SJSA1 (cell line): ENCODE data around the gene TMEM109. TPM values are rescaled to one million over a fixed set of nuclear protein-coding genes. Genes with fewer than 3 reads are reported as not detected.
"Not testable (repeated sequence)": the region's sequence is repeated elsewhere in the genome, so short reads cannot be mapped to it uniquely, and the experiment has no call there.

Experiments used
- DNase-seq, 2 experiments: peaks; one replicate each; pipeline ENCODE4 v3.0.0-alpha.2; 2015 to 2020; ENCODE audit warnings: low spot score in 2 of 2, low read depth in 1 of 2
- H3K27ac ChIP-seq: fragments of 250-450 bp; sonication (Bioruptor Pico); 2 replicates; pipeline ENCODE4 v1.5.1; 2020; ENCODE audit warnings: mild to moderate bottlenecking, moderate library complexity
- H3K27me3 ChIP-seq: fragments of 250-450 bp; sonication (Bioruptor Pico); replicated peaks from 2 replicates; pipeline ENCODE4 v1.5.1; 2020; ENCODE audit warnings: mild to moderate bottlenecking, moderate library complexity
- H3K36me3 ChIP-seq: fragments of 250-450 bp; sonication (Bioruptor Pico); 2 replicates; pipeline ENCODE4 v1.5.1; 2020; ENCODE audit warnings: mild to moderate bottlenecking
- H3K4me1 ChIP-seq: fragments of 250-450 bp; sonication (Bioruptor Pico); replicated peaks from 2 replicates; pipeline ENCODE4 v1.6.1; 2021; ENCODE audit warnings: mild to moderate bottlenecking
- H3K4me3 ChIP-seq: fragments of 250-450 bp; sonication (Bioruptor Pico); 2 replicates; pipeline ENCODE4 v1.5.1; 2020; ENCODE audit warnings: mild to moderate bottlenecking
- H3K9me3 ChIP-seq: fragments of 250-450 bp; sonication (Bioruptor Pico); replicated peaks from 2 replicates; pipeline ENCODE4 v1.5.1; 2020; ENCODE audit warnings: mild to moderate bottlenecking
- total RNA-seq: library from RNA; depleted of rRNA; stranded (reverse); fragments of >200 nt; shearing (Covaris generic); gene quantifications from 2 replicates; pipeline ENCODE4 v1.2.3, GENCODE V29; 2014

TMEM109 gene
- total RNA-seq, 1 experiment from 2014 or later, result 136 TPM

GRCh38 chr11:60891103-60891741 lies 22.7 kb upstream of the TMEM109 start:
- no peaks in the 10 kb centered on the region for H3K27me3 ChIP-seq
- H3K27ac ChIP-seq, result no peak overlapping the region
- H3K4me3 ChIP-seq, result no peak overlapping the region
- H3K36me3 ChIP-seq, result peaks cover 52% of the 10 kb centered on the region
- no peak for DNase-seq
- no peaks in the 10 kb centered on the region for H3K4me1 ChIP-seq
- H3K9me3 ChIP-seq, result no peaks in the 10 kb centered on the region

DNA sequence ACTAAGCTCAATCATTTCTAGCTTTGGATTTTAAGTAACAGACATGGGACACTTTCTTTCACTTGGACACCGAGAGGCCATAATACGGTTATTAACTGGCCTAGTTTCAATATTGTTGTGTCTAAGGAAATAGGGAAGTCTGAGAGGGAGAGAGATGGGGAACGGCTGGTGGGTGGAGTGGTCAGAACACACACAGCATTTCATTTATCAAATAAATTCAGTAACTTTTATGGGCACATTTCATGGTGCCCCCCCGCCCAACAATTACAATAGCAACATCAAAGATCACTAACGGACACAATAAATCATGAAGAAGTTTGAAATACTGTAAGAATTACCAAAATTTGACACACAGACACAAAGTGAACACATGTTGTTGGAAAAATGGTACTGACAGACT lies 18.3 kb upstream of the TMEM109 start:
- Histone ChIP-seq H3K36me3 (peaks cover 97% of the 10 kb centered on the region), H3K4me3 (no peak overlapping the region), H3K27me3 (no peaks in the 10 kb centered on the region), H3K27ac (no peak overlapping the region), H3K4me1 (no peaks in the 10 kb centered on the region), H3K9me3 (no peaks in the 10 kb centered on the region)
- DNase-seq, result no peak

GRCh38 chr11:60897496-60897895 lies 16.5 kb upstream of the TMEM109 start:
- no peak overlapping the region for H3K4me3 ChIP-seq
- H3K36me3 ChIP-seq, result peaks cover 98% of the 10 kb centered on the region
- H3K27me3 ChIP-seq, result no peaks in the 10 kb centered on the region
- no peaks in the 10 kb centered on the region for H3K4me1 ChIP-seq
- DNase-seq, result no peak
- no peaks in the 10 kb centered on the region for H3K9me3 ChIP-seq
- no peak overlapping the region for H3K27ac ChIP-seq

DNA sequence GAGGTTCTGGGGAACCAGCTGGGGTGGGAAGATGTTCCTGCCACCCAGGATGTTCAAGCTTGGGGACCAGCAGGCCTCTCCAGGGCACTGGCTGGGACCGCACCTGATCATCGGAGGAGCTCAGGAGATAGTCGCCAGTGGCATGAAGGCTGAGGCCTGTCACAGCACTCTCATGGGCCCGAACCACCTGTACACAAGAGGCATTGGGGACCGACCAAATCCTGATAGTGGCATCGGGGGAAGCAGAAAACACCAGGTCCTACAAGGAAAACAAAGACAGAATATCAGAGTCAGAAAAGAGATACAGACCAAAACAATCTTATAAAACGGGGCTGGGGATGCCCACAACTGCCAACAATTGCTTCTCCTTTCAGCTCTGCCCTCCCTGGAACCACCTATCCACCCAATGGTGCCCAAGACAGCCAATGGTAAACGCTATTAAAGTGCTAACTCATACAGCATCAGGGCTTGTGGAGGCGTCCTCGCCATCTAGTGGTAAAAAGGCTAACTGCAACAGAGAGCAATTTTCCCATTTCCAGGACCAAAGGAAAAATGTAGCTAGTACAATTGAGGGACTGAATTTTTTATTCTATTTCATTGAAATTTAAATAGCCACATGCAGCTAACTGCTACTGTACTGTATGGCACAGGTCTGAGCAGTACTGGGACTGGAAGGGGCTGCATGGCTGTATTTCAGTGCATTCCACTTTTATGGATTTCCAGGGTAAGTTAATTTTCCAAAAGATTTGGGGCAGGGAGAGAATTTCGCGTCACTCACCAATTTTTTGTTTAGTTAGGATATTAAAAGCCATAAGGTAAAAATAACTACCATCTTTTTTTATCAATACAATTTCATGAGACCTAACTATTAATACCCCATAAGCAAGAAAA lies 14.7 kb upstream of the TMEM109 start:
- peaks cover 94% of the 10 kb centered on the region for H3K36me3 ChIP-seq
- peak in 1 of 2 experiments; percentile 67 for DNase-seq

GRCh38 chr11:60899977-60900376 lies 14.0 kb upstream of the TMEM109 start:
- peaks cover 3% of the 10 kb centered on the region for H3K4me1 ChIP-seq
- no peak for DNase-seq
- H3K27ac ChIP-seq, result no peak overlapping the region
- H3K9me3 ChIP-seq, result no peaks in the 10 kb centered on the region
- peaks cover 93% of the 10 kb centered on the region for H3K36me3 ChIP-seq
- no peak overlapping the region for H3K4me3 ChIP-seq
- H3K27me3 ChIP-seq, result no peaks in the 10 kb centered on the region

More for the DNA sequence above, 14.7 kb upstream of the TMEM109 start:
- Histone ChIP-seq H3K4me3 (no peak overlapping the region), H3K9me3 (no peaks in the 10 kb centered on the region), H3K27ac (no peak overlapping the region), H3K4me1 (no peaks in the 10 kb centered on the region), H3K27me3 (no peaks in the 10 kb centered on the region)

DNA sequence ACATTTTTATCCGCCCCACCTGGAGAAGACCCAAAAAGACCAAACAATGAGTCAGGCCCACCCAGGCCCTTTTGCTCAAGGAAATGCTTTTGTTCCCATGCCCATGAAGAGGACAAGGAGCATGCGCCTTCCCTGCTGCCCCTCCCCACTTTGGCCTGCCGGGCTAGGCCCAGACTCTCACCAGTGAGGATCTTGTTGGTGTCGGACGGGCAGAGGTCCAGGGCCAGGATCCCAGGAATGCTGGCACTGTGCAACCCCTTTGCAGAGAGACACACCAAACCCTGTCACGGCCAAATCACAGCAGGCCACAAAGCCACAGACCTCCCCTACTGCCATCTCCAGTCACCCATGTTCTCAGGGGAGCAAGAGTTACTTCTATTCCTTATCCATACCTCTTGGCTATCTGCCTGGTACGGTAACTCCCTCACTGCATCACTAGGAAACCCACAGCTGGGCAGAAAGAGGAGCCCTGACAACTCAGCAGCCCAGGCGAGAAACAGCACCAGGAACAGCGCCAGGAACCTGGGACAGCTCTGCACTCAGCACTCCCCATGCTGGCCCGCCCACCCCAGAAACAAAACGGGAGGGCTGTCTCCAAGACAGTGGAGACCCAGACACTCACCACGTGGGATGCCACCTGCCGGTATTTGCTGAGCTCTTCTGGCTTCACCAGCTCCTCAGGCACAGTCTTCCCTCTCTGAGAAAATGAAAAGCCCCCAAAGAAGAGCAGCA lies 13.1 kb upstream of the TMEM109 start:
- no peak overlapping the region for H3K27ac ChIP-seq
- H3K4me1 ChIP-seq, result peaks cover 8% of the 10 kb centered on the region
- H3K9me3 ChIP-seq, result no peaks in the 10 kb centered on the region
- no peak overlapping the region for H3K4me3 ChIP-seq
- H3K36me3 ChIP-seq, result peaks cover 85% of the 10 kb centered on the region
- H3K27me3 ChIP-seq, result no peaks in the 10 kb centered on the region
- no peak for DNase-seq

GRCh38 chr11:60902625-60903024 lies 11.3 kb upstream of the TMEM109 start:
- no peak for DNase-seq
- H3K9me3 ChIP-seq, result no peaks in the 10 kb centered on the region
- H3K4me1 ChIP-seq, result peaks cover 8% of the 10 kb centered on the region
- H3K36me3 ChIP-seq, result peaks cover 70% of the 10 kb centered on the region
- H3K4me3 ChIP-seq, result no peak overlapping the region
- H3K27ac ChIP-seq, result no peak overlapping the region
- H3K27me3 ChIP-seq, result no peaks in the 10 kb centered on the region

GRCh38 chr11:60905047-60905446 lies 8.9 kb upstream of the TMEM109 start:
- H3K27ac ChIP-seq, result no peak overlapping the region
- peaks cover 46% of the 10 kb centered on the region for H3K36me3 ChIP-seq
- H3K27me3 ChIP-seq, result no peaks in the 10 kb centered on the region
- H3K4me1 ChIP-seq, result peaks cover 8% of the 10 kb centered on the region
- H3K9me3 ChIP-seq, result no peaks in the 10 kb centered on the region
- DNase-seq, result peak in 1 of 2 experiments; percentile 15
- H3K4me3 ChIP-seq, result peak overlapping the region; percentile 84

DNA sequence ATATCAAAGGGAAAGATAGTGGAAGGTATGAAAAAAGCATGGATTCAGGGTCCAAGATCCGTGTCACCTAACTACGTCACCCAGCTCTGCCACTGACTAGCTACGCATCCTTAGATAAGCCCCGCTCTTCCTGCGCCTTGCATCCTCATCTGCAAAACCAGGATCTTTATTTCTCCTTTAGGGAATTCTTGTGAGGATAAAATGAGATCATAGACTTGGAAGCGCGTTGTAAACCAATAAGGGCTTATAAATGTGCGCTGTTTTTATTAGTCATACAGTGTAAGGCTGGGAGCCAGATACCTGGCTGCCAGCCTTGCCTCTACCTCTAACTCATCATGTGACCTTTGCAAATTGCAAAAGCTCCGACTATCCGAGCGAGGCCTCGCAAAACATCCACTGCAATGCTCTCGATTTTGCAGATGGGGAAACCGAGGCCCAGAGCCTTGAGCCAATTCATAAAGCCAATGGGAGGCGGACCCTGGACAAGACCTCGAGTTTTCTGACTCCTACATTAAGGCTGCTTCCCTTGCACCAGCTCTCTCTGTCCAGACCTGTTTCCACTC lies 8.3 kb upstream of the TMEM109 start:
- Histone ChIP-seq H3K9me3 (no peaks in the 10 kb centered on the region), H3K27me3 (no peaks in the 10 kb centered on the region), H3K4me1 (peaks cover 8% of the 10 kb centered on the region), H3K36me3 (peaks cover 40% of the 10 kb centered on the region), H3K4me3 (peak overlapping the region; percentile 84), H3K27ac (peak overlapping the region; percentile 85)
- DNase-seq, result no peak

GRCh38 chr11:60906132-60906972 lies 7.6 kb upstream of the TMEM109 start, which contains the start of gene PRPF19:
PRPF19 (minus strand) TSS chr11:60906585; CDS start chr11:60906382, 203 bp downstream.
- peak; percentile 99 to 100 for DNase-seq
- peaks cover 8% of the 10 kb centered on the region for H3K4me1 ChIP-seq
- H3K36me3 ChIP-seq, result peaks cover 35% of the 10 kb centered on the region
- H3K27ac ChIP-seq, result peak within 1 kb of the TSS; percentile 85
- H3K27me3 ChIP-seq, result no peaks in the 10 kb centered on the region
- H3K4me3 ChIP-seq, result peak within 1 kb of the TSS; percentile 84
- no peaks in the 10 kb centered on the region for H3K9me3 ChIP-seq

DNA sequence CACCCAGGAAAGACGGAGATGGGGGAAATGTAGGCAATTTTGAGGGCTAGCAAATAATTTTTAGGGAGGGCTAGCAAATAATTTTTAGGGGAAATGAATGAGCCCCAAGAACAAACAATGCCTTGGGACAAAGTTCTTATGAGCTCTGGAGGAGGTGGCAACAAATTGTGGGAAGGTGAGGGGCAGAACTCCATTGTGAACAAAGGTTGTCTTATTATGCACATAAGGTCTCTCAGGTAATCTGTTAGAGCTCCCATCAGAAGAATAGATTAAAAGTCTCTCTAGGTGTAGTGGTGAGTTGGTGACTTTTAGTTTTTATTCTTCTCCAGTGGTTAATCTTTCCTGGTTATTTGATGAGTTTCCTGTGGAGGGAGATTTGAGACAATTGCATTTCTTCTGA lies 5.2 kb upstream of the TMEM109 start:
- Histone ChIP-seq H3K27me3 (no peaks in the 10 kb centered on the region), H3K36me3 (peaks cover 12% of the 10 kb centered on the region), H3K4me1 (peaks cover 13% of the 10 kb centered on the region), H3K9me3 (no peaks in the 10 kb centered on the region), H3K4me3 (no peak overlapping the region), H3K27ac (no peak overlapping the region)
- DNase-seq, result no peak

- H3K36me3 ChIP-seq, H3K27me3 ChIP-seq, H3K9me3 ChIP-seq, H3K27ac ChIP-seq, H3K4me3 ChIP-seq, DNase-seq: not testable (repeated sequence)
- peaks cover 20% of the 10 kb centered on the region for H3K4me1 ChIP-seq
Observed at GRCh38 chr11:60909680-60910280, 4.2 kb upstream of the TMEM109 start.
